Neural cell (in vitro differentiated cells): ENCODE measurements around the gene ATP5F1A. TPM values are rescaled to one million over a fixed set of nuclear protein-coding genes. Genes with fewer than 3 reads are reported as not detected.

ENCODE experiments used
- H2AFZ ChIP-seq: fragments of 200-600, 300-800 bp; sonication (generic), shearing (Covaris generic); 2 replicates; pipeline ENCODE4 v1.6.0; 2014; ENCODE audit warnings: low read depth, mild to moderate bottlenecking, antibody characterized with exemption, low read length, moderate library complexity
- H3F3A ChIP-seq: fragments of 200-600 bp; shearing (Covaris generic); 2 replicates; pipeline ENCODE4 v1.6.1; 2016; ENCODE audit warnings: mild to moderate bottlenecking, moderate library complexity, mixed read lengths, antibody characterized with exemption, low read length; ENCODE audit not compliant: insufficient read depth, poor library complexity, severe bottlenecking
- H3K27ac ChIP-seq: fragments of 200-600, 300-800 bp; sonication (generic), shearing (Covaris generic); 2 replicates; pipeline ENCODE4 v1.5.1; 2014; ENCODE audit warnings: mild to moderate bottlenecking, low read length, moderate library complexity
- H3K27me3 ChIP-seq: fragments of 300-800, 200-600 bp; sonication (generic), shearing (Covaris generic); 2 replicates; pipeline ENCODE4 v1.6.0; 2014; ENCODE audit warnings: mild to moderate bottlenecking, low read depth, low read length, moderate library complexity; ENCODE audit not compliant: insufficient read depth
- H3K36me3 ChIP-seq: fragments of 300-800, 200-600 bp; sonication (generic), shearing (Covaris generic); 2 replicates; pipeline ENCODE4 v1.5.1; 2014; ENCODE audit warnings: mild to moderate bottlenecking, antibody characterized with exemption, low read length, moderate library complexity; ENCODE audit not compliant: insufficient read depth
- H3K4me2 ChIP-seq: fragments of 300-800, 200-600 bp; sonication (generic), shearing (Covaris generic); 2 replicates; pipeline ENCODE4 v1.6.0; 2014; ENCODE audit warnings: mild to moderate bottlenecking, low read length
- H3K4me3 ChIP-seq: fragments of 300-800, 200-600 bp; sonication (generic), shearing (Covaris generic); 2 replicates; pipeline ENCODE4 v1.5.1; 2014; ENCODE audit warnings: mild to moderate bottlenecking, low read length, moderate library complexity
- H3K79me2 ChIP-seq: fragments of 200-600 bp; shearing (Covaris generic); replicated peaks from 2 replicates; pipeline ENCODE4 v1.6.0; 2014; ENCODE audit warnings: mild to moderate bottlenecking, low read length, moderate library complexity; ENCODE audit not compliant: insufficient read depth
- H3K9ac ChIP-seq: fragments of 300-800, 200-600 bp; sonication (generic), shearing (Covaris generic); 2 replicates; pipeline ENCODE4 v1.6.1; 2016; ENCODE audit warnings: mild to moderate bottlenecking, low read length, mixed read lengths
- H3K9me2 ChIP-seq: fragments of 200-600 bp; shearing (Covaris generic); 2 replicates; pipeline ENCODE4 v1.6.1; 2016; ENCODE audit warnings: mild to moderate bottlenecking, low read length, mixed read lengths; ENCODE audit not compliant: insufficient read depth
- H3K9me3 ChIP-seq: fragments of 200-600, 300-800 bp; sonication (generic), shearing (Covaris generic); 2 replicates; pipeline ENCODE4 v1.6.1; 2016; ENCODE audit warnings: mild to moderate bottlenecking, mixed run types, low read length, moderate library complexity, mixed read lengths
- H4K20me1 ChIP-seq: fragments of 200-600 bp; shearing (Covaris generic); 2 replicates; pipeline ENCODE4 v1.6.1; 2016; ENCODE audit warnings: mild to moderate bottlenecking, mixed run types; ENCODE audit not compliant: insufficient read depth
- EZH2 ChIP-seq: fragments of 200-600, 300-800 bp; shearing (Covaris generic), sonication (generic); IDR thresholded peaks from 2 replicates; pipeline ENCODE4 v1.6.1; 2014; ENCODE audit warnings: antibody characterized with exemption, low read length, borderline replicate concordance, mild to moderate bottlenecking; ENCODE audit not compliant: insufficient read depth, poor library complexity, severe bottlenecking
- MXI1 ChIP-seq: fragments of 450-650 bp; conservative IDR thresholded peaks from 2 replicates; pipeline ENCODE4 v1.6.1; 2014; ENCODE audit warnings: antibody characterized with exemption, mild to moderate bottlenecking; ENCODE audit not compliant: poor library complexity, severe bottlenecking
- RAD21 ChIP-seq: fragments of 450-650 bp; conservative IDR thresholded peaks from 2 replicates; pipeline ENCODE4 v1.6.1; 2014; ENCODE audit warnings: antibody characterized with exemption, mild to moderate bottlenecking, moderate library complexity
- REST ChIP-seq: IDR thresholded peaks from 2 replicates; pipeline ENCODE4 v1.6.1; 2012; ENCODE audit warnings: borderline replicate concordance
- SMC3 ChIP-seq: fragments of 450-650 bp; conservative IDR thresholded peaks from 2 replicates; pipeline ENCODE4 v1.6.1; 2014; ENCODE audit warnings: antibody characterized with exemption, mild to moderate bottlenecking, moderate library complexity; ENCODE audit not compliant: poor library complexity
- TAF1 ChIP-seq: IDR thresholded peaks from 2 replicates; pipeline ENCODE4 v1.6.1; 2012; ENCODE audit warnings: low read depth
- polyA plus RNA-seq: library from polyadenylated mRNA; depleted of rRNA; stranded (reverse); fragments of >200 nt; gene quantifications from 2 replicates; pipeline ENCODE4 v1.2.3, GENCODE V29; 2014
- TF ChIP-seq, protein P1 (sequence below): fragments of 450-650 bp; IDR thresholded peaks from 2 replicates; pipeline ENCODE4 v1.5.1; 2014; ENCODE audit warnings: antibody characterized with exemption, mild to moderate bottlenecking, moderate library complexity; ENCODE audit not compliant: poor library complexity, severe bottlenecking

The ATP5F1A gene
- polyA plus RNA-seq, 1 donor from 2014 or later = 1,949 TPM

DNA sequence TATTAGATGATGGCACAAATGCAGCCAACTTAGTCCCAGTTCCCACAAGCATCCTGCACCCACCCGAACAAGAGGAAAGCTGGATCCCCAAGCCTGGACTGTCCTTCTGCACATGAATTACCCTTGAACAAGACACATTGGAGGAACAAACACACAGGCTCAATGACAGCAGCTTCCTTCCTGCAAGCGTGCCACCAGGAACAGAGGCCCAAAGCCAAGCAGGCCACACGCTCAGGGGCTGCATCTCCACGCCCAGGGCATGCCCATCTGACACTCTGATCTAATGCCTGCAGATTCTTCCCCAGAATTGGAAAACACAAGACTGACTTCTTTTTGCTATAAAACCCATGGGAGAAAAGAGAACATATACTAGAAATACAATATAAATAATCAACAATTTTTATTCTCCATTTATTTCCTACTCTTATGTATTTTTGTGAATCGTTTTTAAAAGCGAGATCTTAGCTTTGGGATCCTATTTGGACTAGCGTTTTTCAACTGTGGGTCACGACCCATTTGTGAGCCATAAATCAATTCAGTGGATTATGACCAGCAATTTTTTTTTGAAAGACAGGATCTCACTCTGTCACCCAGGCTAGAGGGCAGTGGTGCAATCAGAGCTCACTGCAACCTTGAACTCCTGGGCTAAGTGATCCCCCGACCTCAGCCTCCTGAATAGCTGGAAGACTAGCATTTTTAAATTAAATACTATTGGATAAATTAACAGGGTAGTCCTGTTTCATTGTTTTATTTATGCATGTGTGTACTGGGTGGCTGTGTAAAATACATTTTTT, 60.4 kb downstream of the ATP5F1A start:
- Histone ChIP-seq H3K4me2 (no peak overlapping the region), H3K4me3 (no peak overlapping the region)
- TF ChIP-seq MXI1 (no peak), TAF1 (no peak), RAD21 (no peak)
- TF ChIP-seq, protein P1, sequence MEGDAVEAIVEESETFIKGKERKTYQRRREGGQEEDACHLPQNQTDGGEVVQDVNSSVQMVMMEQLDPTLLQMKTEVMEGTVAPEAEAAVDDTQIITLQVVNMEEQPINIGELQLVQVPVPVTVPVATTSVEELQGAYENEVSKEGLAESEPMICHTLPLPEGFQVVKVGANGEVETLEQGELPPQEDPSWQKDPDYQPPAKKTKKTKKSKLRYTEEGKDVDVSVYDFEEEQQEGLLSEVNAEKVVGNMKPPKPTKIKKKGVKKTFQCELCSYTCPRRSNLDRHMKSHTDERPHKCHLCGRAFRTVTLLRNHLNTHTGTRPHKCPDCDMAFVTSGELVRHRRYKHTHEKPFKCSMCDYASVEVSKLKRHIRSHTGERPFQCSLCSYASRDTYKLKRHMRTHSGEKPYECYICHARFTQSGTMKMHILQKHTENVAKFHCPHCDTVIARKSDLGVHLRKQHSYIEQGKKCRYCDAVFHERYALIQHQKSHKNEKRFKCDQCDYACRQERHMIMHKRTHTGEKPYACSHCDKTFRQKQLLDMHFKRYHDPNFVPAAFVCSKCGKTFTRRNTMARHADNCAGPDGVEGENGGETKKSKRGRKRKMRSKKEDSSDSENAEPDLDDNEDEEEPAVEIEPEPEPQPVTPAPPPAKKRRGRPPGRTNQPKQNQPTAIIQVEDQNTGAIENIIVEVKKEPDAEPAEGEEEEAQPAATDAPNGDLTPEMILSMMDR = no peak

GRCh38 chr18:46035696-46036680, 62.1 kb downstream of the ATP5F1A start:
- H3K36me3 ChIP-seq = no peaks in the 10 kb centered on the region
- H3F3A ChIP-seq = no peaks in the 10 kb centered on the region
- H3K27ac ChIP-seq = no peak overlapping the region
- H3K9ac ChIP-seq = no peak overlapping the region
- no peaks in the 10 kb centered on the region for H3K9me2 ChIP-seq
- TF ChIP-seq RAD21 (no peak), REST (no peak), EZH2 (no peak), MXI1 (no peak), SMC3 (no peak)
- TF ChIP-seq, protein P1 = no peak
- H2AFZ ChIP-seq = no peak overlapping the region
- H3K4me2 ChIP-seq = no peak overlapping the region
- H3K4me3 ChIP-seq = no peak overlapping the region
- H3K9me3 ChIP-seq = no peaks in the 10 kb centered on the region
- H4K20me1 ChIP-seq = no peaks in the 10 kb centered on the region
- no peaks in the 10 kb centered on the region for H3K79me2 ChIP-seq
- no peaks in the 10 kb centered on the region for H3K27me3 ChIP-seq

More for the DNA sequence above, 60.4 kb downstream of the ATP5F1A start:
- Histone ChIP-seq H3K79me2 (no peaks in the 10 kb centered on the region), H3K9me3 (no peaks in the 10 kb centered on the region), H4K20me1 (no peaks in the 10 kb centered on the region), H3K27me3 (no peaks in the 10 kb centered on the region), H2AFZ (no peak overlapping the region), H3K9ac (no peak overlapping the region), H3K27ac (no peak overlapping the region), H3K36me3 (no peaks in the 10 kb centered on the region), H3K9me2 (no peaks in the 10 kb centered on the region), H3F3A (no peaks in the 10 kb centered on the region)
